K562 (cell line): ENCODE results near the gene DENND1A. TPM values are rescaled to one million over a fixed set of nuclear protein-coding genes. Genes with fewer than 3 reads are reported as not detected.

Experiments used
- ATAC-seq: fragments of 200-7000 bp; cut with Tn5 transposase; 3 replicates; pipeline ENCODE4 v1.9.1; 2020; ENCODE audit warnings: moderate library complexity
- BruUV-seq: library from RNA; stranded (reverse); fragments of 400-500 nt; replicated peaks from 2 replicates; lab custom pipeline; 2021; lab: Mats Ljungman, UMichigan
- CTCF ChIA-PET: fragments of 300-600 bp; formaldehyde crosslinking; extraction: SDS; loops from one replicate; lab custom pipeline; 2021; ENCODE audit warnings: low intra/inter-chr PET ratio; lab: Yijun Ruan, JAX
- POLR2A ChIA-PET: fragments of 300-600, 350-650 bp; sonication (Branson Sonifier 250); formaldehyde crosslinking; extraction: SDS; loops from one replicate; lab custom pipeline; 2021; ENCODE audit warnings: antibody characterized with exemption, inconsistent platforms; lab: Yijun Ruan, JAX
- DNase-seq, 4 experiments: peaks; one replicate each; pipeline versions ENCODE4 v3.0.0 to v3.0.0-alpha.2; 2011 to 2018; ENCODE audit warnings: low spot score in 3 of 4, mixed read lengths in 3 of 4; ENCODE audit errors: extremely low read depth in 1 of 4
- FAIRE-seq: peaks from 2 replicates; lab custom pipeline; 2011; peaks lifted over from hg19 to GRCh38; lab: Jason Lieb, UNC
- H2AFZ ChIP-seq: 2 replicates; pipeline ENCODE4 v1.6.0; 2011; ENCODE audit warnings: low read depth, low read length, control low read depth, inconsistent platforms
- H3K27ac ChIP-seq: fragments of 200-600 bp; 3 replicates; pipeline ENCODE4 v1.8.0; 2011; ENCODE audit warnings: low read depth, mild to moderate bottlenecking, control low read depth, inconsistent platforms, low read length, moderate library complexity, mixed read lengths; ENCODE audit errors: extremely low read depth
- H3K27me3 ChIP-seq, 2 experiments: fragments of 300-600 bp in 1 of 2; 2 replicates in 1 of 2; 3 replicates in 1 of 2; pipeline versions ENCODE4 v1.6.0 to v1.8.0; 2011; ENCODE audit warnings: inconsistent platforms in 2 of 2, low read length in 2 of 2, mild to moderate bottlenecking in 1 of 2, mixed read lengths in 1 of 2, moderate library complexity in 1 of 2; ENCODE audit not compliant: control insufficient read depth in 2 of 2, insufficient read depth in 2 of 2
- H3K36me3 ChIP-seq: fragments of 300-600 bp; 3 replicates; pipeline ENCODE4 v1.8.0; 2011; ENCODE audit warnings: mild to moderate bottlenecking, low read length, inconsistent platforms; ENCODE audit not compliant: control insufficient read depth, insufficient read depth
- H3K4me1 ChIP-seq, 2 experiments: fragments of 200-600 bp in 1 of 2; replicated peaks in 1 of 2; 2 replicates in 1 of 2; 3 replicates in 1 of 2; pipeline versions ENCODE4 v1.5.1 to v1.8.0; 2011; ENCODE audit warnings: inconsistent platforms in 2 of 2, low read length in 2 of 2, mild to moderate bottlenecking in 1 of 2, mixed read lengths in 1 of 2, moderate library complexity in 1 of 2; ENCODE audit not compliant: control insufficient read depth in 2 of 2, insufficient read depth in 2 of 2
- H3K4me2 ChIP-seq: 2 replicates; pipeline ENCODE4 v1.6.1; 2011; ENCODE audit warnings: low read length, control low read depth, inconsistent platforms, mixed read lengths; ENCODE audit not compliant: insufficient read depth
- H3K4me3 ChIP-seq: fragments of 200-600 bp; sonication (generic), shearing (Covaris generic); 2 replicates; pipeline ENCODE4 v1.5.1; 2016; ENCODE audit warnings: control low read depth, inconsistent platforms
- H3K79me2 ChIP-seq: fragments of 200-600 bp; 3 replicates; pipeline ENCODE4 v1.8.0; 2011; ENCODE audit warnings: low read length, inconsistent platforms; ENCODE audit not compliant: control insufficient read depth, insufficient read depth
- H3K9ac ChIP-seq, 2 experiments: 2 replicates each; pipeline versions ENCODE4 v1.6.0 to v1.6.1; 2011; ENCODE audit warnings: low read depth in 2 of 2, low read length in 2 of 2, control low read depth in 1 of 2, inconsistent platforms in 1 of 2, mild to moderate bottlenecking in 1 of 2, mixed read lengths in 1 of 2; ENCODE audit not compliant: insufficient read depth in 1 of 2
- H3K9me1 ChIP-seq: one replicate; pipeline ENCODE4 v1.6.0; 2011; ENCODE audit warnings: inconsistent platforms, mild to moderate bottlenecking, low read length, moderate library complexity; ENCODE audit not compliant: control insufficient read depth, insufficient read depth
- H3K9me3 ChIP-seq: replicated peaks from 2 replicates; pipeline ENCODE4 v1.5.1; 2011; ENCODE audit warnings: low read depth, low read length, inconsistent platforms; ENCODE audit not compliant: control insufficient read depth, insufficient read depth
- H4K20me1 ChIP-seq: replicated peaks from 2 replicates; pipeline ENCODE4 v1.6.1; 2011; ENCODE audit warnings: low read length, inconsistent platforms, mixed read lengths; ENCODE audit not compliant: control insufficient read depth, insufficient read depth
- ARID3B ChIP-seq: fragments of 250-450 bp; sonication (Bioruptor Pico); IDR thresholded peaks from 2 replicates; pipeline ENCODE4 v1.4.0; 2020; ENCODE audit warnings: borderline replicate concordance
- ARNT ChIP-seq, 2 experiments: fragments of 450-650 bp; IDR thresholded peaks; 2 replicates each; pipeline ENCODE4 v1.6.1; 2016; ENCODE audit warnings: mild to moderate bottlenecking in 1 of 2
- ATF1 ChIP-seq, 2 experiments: fragments of 450-650 bp in 1 of 2; IDR thresholded peaks; 2 replicates each; pipeline ENCODE4 v1.6.1; 2016; ENCODE audit warnings: missing compliant biosample characterization in 1 of 2, missing genetic modification characterization in 1 of 2
- ATF4 ChIP-seq: fragments of 450-650 bp; formaldehyde crosslinking; IDR thresholded peaks from 2 replicates; pipeline ENCODE4 v1.4.0; 2022; ENCODE audit warnings: mild to moderate bottlenecking, moderate library complexity
- CEBPG ChIP-seq, 3 experiments: fragments of 200-800 bp in 1 of 3; sonication (Bioruptor generic) in 1 of 3; sonication (generic) in 1 of 3; formaldehyde crosslinking in 1 of 3; IDR thresholded peaks in 2 of 3; conservative IDR thresholded peaks in 1 of 3; 2 replicates each; pipeline versions ENCODE4 v1.6.1 to v1.8.0; 2016 to 2022; ENCODE audit warnings: missing compliant biosample characterization in 2 of 3, missing genetic modification characterization in 2 of 3, mild to moderate bottlenecking in 1 of 3, missing genetic modification reagents in 1 of 3
- CTCF ChIP-seq, 3 experiments: IDR thresholded peaks in 2 of 3; conservative IDR thresholded peaks in 1 of 3; 2 replicates each; pipeline ENCODE4 v1.5.1; 2011 to 2012; ENCODE audit warnings: low read length in 3 of 3, mild to moderate bottlenecking in 3 of 3, control low read depth in 2 of 3, improper control_type of control experiment in 1 of 3, inconsistent platforms in 1 of 3, low read depth in 1 of 3, mixed read lengths in 1 of 3, moderate library complexity in 1 of 3; ENCODE audit not compliant: insufficient read depth in 2 of 3
- EP300 ChIP-seq: IDR thresholded peaks from 2 replicates; pipeline ENCODE4 v1.6.1; 2012; ENCODE audit warnings: low read length, improper control_type of control experiment
- GATA2 ChIP-seq: sonication (generic); formaldehyde crosslinking; IDR thresholded peaks from 2 replicates; pipeline ENCODE4 v1.4.0; 2020; ENCODE audit warnings: mild to moderate bottlenecking, missing genetic modification reagents
- HSF4 ChIP-seq: fragments of 250-450 bp; sonication (Bioruptor Pico); IDR thresholded peaks from 2 replicates; pipeline ENCODE4 v2.1.2; 2022; ENCODE audit warnings: mild to moderate bottlenecking, moderate library complexity, borderline replicate concordance
- MEF2D ChIP-seq: conservative IDR thresholded peaks from 2 replicates; pipeline ENCODE4 v1.6.1; 2016; ENCODE audit warnings: low read depth, missing genetic modification characterization, missing compliant biosample characterization
- NR2C2 ChIP-seq, 2 experiments: fragments of 200-800 bp in 1 of 2; sonication (Bioruptor generic) in 1 of 2; sonication (generic) in 1 of 2; formaldehyde crosslinking in 1 of 2; IDR thresholded peaks; 2 replicates each; pipeline versions ENCODE4 v1.6.1 to v1.8.0; 2016 to 2022; ENCODE audit warnings: mild to moderate bottlenecking in 1 of 2, missing compliant biosample characterization in 1 of 2, missing genetic modification characterization in 1 of 2, missing genetic modification reagents in 1 of 2
- RAD21 ChIP-seq, 2 experiments: fragments of 250-450 bp in 1 of 2; fragments of 450-650 bp in 1 of 2; sonication (Bioruptor Pico) in 1 of 2; formaldehyde crosslinking in 1 of 2; IDR thresholded peaks in 1 of 2; conservative IDR thresholded peaks in 1 of 2; 2 replicates each; pipeline versions ENCODE4 v1.4.0 to v1.8.0; 2020 to 2022; ENCODE audit warnings: mild to moderate bottlenecking in 2 of 2, moderate library complexity in 1 of 2
- TAF9B ChIP-seq: fragments of 450-650 bp; IDR thresholded peaks from 2 replicates; pipeline ENCODE4 v1.6.1; 2018; ENCODE audit warnings: mild to moderate bottlenecking; ENCODE audit not compliant: partially characterized antibody
- WHSC1 ChIP-seq: IDR thresholded peaks from one replicate; pipeline ENCODE4 v1.6.1; 2012; ENCODE audit warnings: low read length, control low read depth, inconsistent platforms
- ZBTB7A ChIP-seq: IDR thresholded peaks from 2 replicates; pipeline ENCODE4 v1.6.1; 2011; ENCODE audit warnings: low read depth, mild to moderate bottlenecking, low read length, moderate library complexity, borderline replicate concordance; ENCODE audit not compliant: control insufficient read depth
- ZNF12 ChIP-seq: sonication (generic); formaldehyde crosslinking; IDR thresholded peaks from 2 replicates; pipeline ENCODE4 v1.4.0; 2020; ENCODE audit warnings: mild to moderate bottlenecking, missing genetic modification reagents
- WGBS: fragments of 100-300 bp; shearing (Covaris generic); methylation state at CpG from one replicate; pipeline ENCODE4 v1.1.6; 2016; ENCODE audit warnings: low coverage, mixed read lengths; ENCODE audit not compliant: insufficient coverage; ENCODE audit errors: missing lambda C conversion rate; 5-methylcytosine and 5-hydroxymethylcytosine counted together
- in situ Hi-C: fragments of 300-500 bp; cut with MboI; formaldehyde crosslinking; loops from 4 replicates; pipeline ENCODE4 v1.15.0; 2018; ENCODE audit warnings: inconsistent platforms, mixed read lengths
- intact Hi-C: fragments of 100-400 bp; cut with micrococcal nuclease; formaldehyde crosslinking; loops from 2 replicates; pipeline ENCODE4 v1.14.2; 2022
- polyA plus RNA-seq, 8 experiments: library from polyadenylated mRNA; depleted of rRNA in 4 of 8; stranded (reverse) in 5 of 8; unstranded in 3 of 8; fragments of >200 nt; fragmentation: Nextera tagmentation in 2 of 8; fragmentation: Illumina TruSeq in 1 of 8; extraction: Ambion mirVana in 2 of 8; extraction: Trizol in 1 of 8; gene quantifications; 2 replicates each; pipeline versions ENCODE4 v1.2.1 to v1.2.3, GENCODE V29; 2011 to 2014; ENCODE audit warnings: inconsistent platforms in 1 of 8, missing spikeins in 1 of 8
- total RNA-seq, 7 experiments: library from RNA; depleted of rRNA in 6 of 7; stranded (reverse); fragments of >200 nt in 6 of 7; fragmentation: Illumina TruSeq in 2 of 7; extraction: Trizol in 2 of 7; gene quantifications; 2 replicates each; pipeline versions ENCODE4 v1.2.1 to v1.2.3, GENCODE V29; 2011 to 2021; ENCODE audit warnings: low replicate concordance in 1 of 7

Gene DENND1A
- total and polyA plus RNA-seq, 9 of the 15 experiments (the other 6 are each of a cell fraction or from before 2014, with no cell fraction given): 7.6 to 29.5 (median 15.7) TPM

- TF ChIP-seq ARNT (IDR thresholded peaks at IDR 0.05) (no peak), ZNF12 (CRISPR knock-in tag) (no peak), TAF9B (no peak)
- TF ChIP-seq, all 486 proteins: peak for 0
Observed at GRCh38 chr9:123964761-123965160, 34.8 kb upstream of the DENND1A start (continued).

- ChIA-PET CTCF (no interaction called here), POLR2A (interaction anchor here (0.6 kb wide), 2 partner anchors 23 to 323 kb away, joined by 3 to 4 read pairs; no protein-coding TSS in a partner anchor)
- in situ Hi-C loops (no loop called here), intact Hi-C loops (no loop called here)
- Histone ChIP-seq H2AFZ (no peak overlapping the region), H3K27ac (no peak overlapping the region), H3K9me3 (no peaks in the 10 kb centered on the region), H3K9me1 (no peaks in the 10 kb centered on the region), H3K9ac (no peak overlapping the region), H3K79me2 (no peaks in the 10 kb centered on the region), H3K36me3 (no peaks in the 10 kb centered on the region), H4K20me1 (no peaks in the 10 kb centered on the region), H3K4me2 (no peak overlapping the region), H3K4me3 (no peak overlapping the region), H3K27me3 (peaks cover 33 to 46% of the 10 kb centered on the region in 2 experiments), H3K4me1 (no peaks in the 10 kb centered on the region)
- FAIRE-seq (no peak), DNase-seq (no peak), ATAC-seq (no peak)
- BruUV-seq: no TSS peak
- WGBS: under 1% methylated on average over 6 of the region's 6 CpGs
- TF ChIP-seq WHSC1 (no peak), CEBPG (CRISPR knock-in tag; IDR thresholded peaks at IDR 0.05) (no peak), CEBPG (tag; conservative IDR thresholded peaks at IDR 0.05 in 1 of 2, IDR thresholded peaks at IDR 0.05 in 1 of 2) (no peak), ATF1 (CRISPR knock-in tag; IDR thresholded peaks at IDR 0.05) (no peak), ATF1 (tag; IDR thresholded peaks at IDR 0.05) (no peak), GATA2 (CRISPR knock-in tag) (no peak), ATF4 (no peak), ZBTB7A (no peak), MEF2D (tag) (no peak), NR2C2 (CRISPR knock-in tag; IDR thresholded peaks at IDR 0.05) (no peak), NR2C2 (tag; IDR thresholded peaks at IDR 0.05) (no peak), CTCF (IDR thresholded peaks at IDR 0.05 in 2 of 3, conservative IDR thresholded peaks at IDR 0.05 in 1 of 3; ENCODE audit: insufficient read depth in 2 of 3, low read depth in 1 of 3, low read length in 3 of 3) (0 out of 6 replicates have a peak, but pooled peaks of 1 of the 3 experiments have one; percentile 2), RAD21 (CRISPR knock-in tag; conservative IDR thresholded peaks at IDR 0.05 in 1 of 2, IDR thresholded peaks at IDR 0.05 in 1 of 2) (peak in 1 of 2 experiments; percentile 24; a peak in 1 of 4 replicates), EP300 (no peak), ARID3B (no peak), HSF4 (no peak)
Observed at GRCh38 chr9:123960965-123961364, 31.0 kb upstream of the DENND1A start.
